K562 (cell line): ENCODE measurements around the gene SP6. TPM values are rescaled to one million over a fixed set of nuclear protein-coding genes. Genes with fewer than 3 reads are reported as not detected.
A peak's percentile ranks its signal among the peaks of the same experiment; 100 is the strongest.

ENCODE experiments used
- ARID1B ChIP-seq: fragments of 450-650 bp; IDR thresholded peaks from 2 replicates; pipeline ENCODE4 v1.6.1; 2016; ENCODE audit warnings: antibody characterized with exemption, mild to moderate bottlenecking, inconsistent platforms
- BCOR ChIP-seq: fragments of 450-650 bp; IDR thresholded peaks from 2 replicates; pipeline ENCODE4 v1.6.1; 2016
- CXXC5 ChIP-seq: fragments of 250-450 bp; sonication (Bioruptor Pico); IDR thresholded peaks from 2 replicates; pipeline ENCODE4 v1.8.0; 2022; ENCODE audit warnings: inconsistent platforms, mild to moderate bottlenecking, moderate library complexity
- E2F3 ChIP-seq: fragments of 250-450 bp; sonication (Bioruptor Pico); IDR thresholded peaks from 2 replicates; pipeline ENCODE4 v1.4.0; 2020; ENCODE audit warnings: mild to moderate bottlenecking
- ELF4 ChIP-seq: fragments of 450-650 bp; formaldehyde crosslinking; IDR thresholded peaks from 2 replicates; pipeline ENCODE4 v1.4.0; 2022; ENCODE audit warnings: missing genetic modification characterization
- ESRRB ChIP-seq: fragments of 250-450 bp; sonication (Bioruptor Pico); IDR thresholded peaks from 2 replicates; pipeline ENCODE4 v1.5.0; 2020; ENCODE audit warnings: mild to moderate bottlenecking, moderate library complexity, borderline replicate concordance
- NR2C2 ChIP-seq, 2 experiments: fragments of 200-800 bp in 1 of 2; sonication (Bioruptor generic) in 1 of 2; sonication (generic) in 1 of 2; formaldehyde crosslinking in 1 of 2; IDR thresholded peaks; 2 replicates each; pipeline versions ENCODE4 v1.6.1 to v1.8.0; 2016 to 2022; ENCODE audit warnings: mild to moderate bottlenecking in 1 of 2, missing compliant biosample characterization in 1 of 2, missing genetic modification characterization in 1 of 2, missing genetic modification reagents in 1 of 2
- PHF20 ChIP-seq: fragments of 450-650 bp; IDR thresholded peaks from 2 replicates; pipeline ENCODE4 v1.6.1; 2018; ENCODE audit not compliant: partially characterized antibody
- SLC30A9 ChIP-seq: fragments of 250-450 bp; sonication (Bioruptor Pico); IDR thresholded peaks from 2 replicates; pipeline ENCODE4 v1.8.0; 2022; ENCODE audit warnings: mild to moderate bottlenecking, moderate library complexity
- ZNF140 ChIP-seq: fragments of 250-450 bp; sonication (Bioruptor Pico); IDR thresholded peaks from 2 replicates; pipeline ENCODE4 v1.8.0; 2021; ENCODE audit warnings: moderate library complexity, mild to moderate bottlenecking, inconsistent platforms
- ZNF696 ChIP-seq: fragments of 250-450 bp; sonication (Bioruptor Pico); conservative IDR thresholded peaks from 2 replicates; pipeline ENCODE4 v1.4.0; 2020; ENCODE audit warnings: mild to moderate bottlenecking, moderate library complexity
- polyA plus RNA-seq, 8 experiments: library from polyadenylated mRNA; depleted of rRNA in 4 of 8; stranded (reverse) in 5 of 8; unstranded in 3 of 8; fragments of >200 nt; fragmentation: Nextera tagmentation in 2 of 8; fragmentation: Illumina TruSeq in 1 of 8; extraction: Ambion mirVana in 2 of 8; extraction: Trizol in 1 of 8; gene quantifications; 2 replicates each; pipeline versions ENCODE4 v1.2.1 to v1.2.3, GENCODE V29; 2011 to 2014; ENCODE audit warnings: inconsistent platforms in 1 of 8, missing spikeins in 1 of 8
- total RNA-seq, 7 experiments: library from RNA; depleted of rRNA in 6 of 7; stranded (reverse); fragments of >200 nt in 6 of 7; fragmentation: Illumina TruSeq in 2 of 7; extraction: Trizol in 2 of 7; gene quantifications; 2 replicates each; pipeline versions ENCODE4 v1.2.1 to v1.2.3, GENCODE V29; 2011 to 2021; ENCODE audit warnings: low replicate concordance in 1 of 7
- TF ChIP-seq, protein P1 (sequence below): fragments of 450-650 bp; IDR thresholded peaks from 2 replicates; pipeline ENCODE4 v1.6.1; 2018; ENCODE audit not compliant: partially characterized antibody
- TF ChIP-seq, protein P2 (sequence below): IDR thresholded peaks from 2 replicates; pipeline ENCODE4 v1.6.1; 2012; ENCODE audit warnings: low read depth, low read length, improper control_type of control experiment, borderline replicate concordance
- TF ChIP-seq, protein P3 (sequence below): fragments of 200-800 bp; sonication (Bioruptor generic); IDR thresholded peaks from 2 replicates; pipeline ENCODE4 v1.6.1; 2016; ENCODE audit warnings: missing genetic modification characterization, missing compliant biosample characterization
- TF ChIP-seq, protein P4 (sequence below): fragments of 450-650 bp; conservative IDR thresholded peaks from 2 replicates; pipeline ENCODE4 v1.6.1; 2016; ENCODE audit warnings: missing genetic modification characterization, low read depth, mild to moderate bottlenecking, control low read depth, missing compliant biosample characterization

Gene SP6
- total and polyA plus RNA-seq, 9 of the 15 experiments (the other 6 are each of a cell fraction or from before 2014, with no cell fraction given): 0.11 to 7.9 (median 2.2) TPM

DNA sequence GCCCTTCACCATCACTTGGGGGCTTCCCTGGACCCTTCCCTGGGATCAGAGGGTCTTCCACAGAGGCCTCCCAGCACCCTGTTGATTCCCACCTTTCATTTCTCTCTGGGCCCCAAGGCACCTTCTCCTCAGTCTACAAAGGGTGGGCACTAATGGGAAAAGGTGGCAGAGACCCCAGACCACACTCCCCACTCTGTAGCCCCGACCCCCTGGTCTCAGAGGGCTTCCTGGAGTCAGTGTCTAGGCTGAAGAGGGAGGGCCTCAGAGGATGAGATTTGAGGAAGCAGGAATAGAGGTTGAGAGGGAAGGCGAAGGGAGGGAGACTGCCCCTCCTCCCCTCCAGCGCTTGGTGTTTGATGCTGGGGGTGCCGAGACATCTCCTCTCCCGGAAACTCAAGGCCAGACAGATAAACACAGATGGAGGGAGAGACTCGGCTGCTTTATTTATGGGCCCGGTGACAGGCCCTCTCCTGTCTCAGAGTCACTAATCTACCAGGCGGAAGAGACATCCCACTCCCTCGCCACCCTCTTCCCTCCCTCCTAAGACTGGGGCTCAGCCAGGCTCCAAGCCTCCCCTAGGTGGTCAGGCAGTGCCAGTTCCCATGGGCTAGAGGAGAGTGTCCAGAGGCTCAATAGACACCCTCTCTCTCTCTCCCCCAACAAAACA is 26.5 kb upstream of the SP6 start (continued):
- TF ChIP-seq, protein P1, sequence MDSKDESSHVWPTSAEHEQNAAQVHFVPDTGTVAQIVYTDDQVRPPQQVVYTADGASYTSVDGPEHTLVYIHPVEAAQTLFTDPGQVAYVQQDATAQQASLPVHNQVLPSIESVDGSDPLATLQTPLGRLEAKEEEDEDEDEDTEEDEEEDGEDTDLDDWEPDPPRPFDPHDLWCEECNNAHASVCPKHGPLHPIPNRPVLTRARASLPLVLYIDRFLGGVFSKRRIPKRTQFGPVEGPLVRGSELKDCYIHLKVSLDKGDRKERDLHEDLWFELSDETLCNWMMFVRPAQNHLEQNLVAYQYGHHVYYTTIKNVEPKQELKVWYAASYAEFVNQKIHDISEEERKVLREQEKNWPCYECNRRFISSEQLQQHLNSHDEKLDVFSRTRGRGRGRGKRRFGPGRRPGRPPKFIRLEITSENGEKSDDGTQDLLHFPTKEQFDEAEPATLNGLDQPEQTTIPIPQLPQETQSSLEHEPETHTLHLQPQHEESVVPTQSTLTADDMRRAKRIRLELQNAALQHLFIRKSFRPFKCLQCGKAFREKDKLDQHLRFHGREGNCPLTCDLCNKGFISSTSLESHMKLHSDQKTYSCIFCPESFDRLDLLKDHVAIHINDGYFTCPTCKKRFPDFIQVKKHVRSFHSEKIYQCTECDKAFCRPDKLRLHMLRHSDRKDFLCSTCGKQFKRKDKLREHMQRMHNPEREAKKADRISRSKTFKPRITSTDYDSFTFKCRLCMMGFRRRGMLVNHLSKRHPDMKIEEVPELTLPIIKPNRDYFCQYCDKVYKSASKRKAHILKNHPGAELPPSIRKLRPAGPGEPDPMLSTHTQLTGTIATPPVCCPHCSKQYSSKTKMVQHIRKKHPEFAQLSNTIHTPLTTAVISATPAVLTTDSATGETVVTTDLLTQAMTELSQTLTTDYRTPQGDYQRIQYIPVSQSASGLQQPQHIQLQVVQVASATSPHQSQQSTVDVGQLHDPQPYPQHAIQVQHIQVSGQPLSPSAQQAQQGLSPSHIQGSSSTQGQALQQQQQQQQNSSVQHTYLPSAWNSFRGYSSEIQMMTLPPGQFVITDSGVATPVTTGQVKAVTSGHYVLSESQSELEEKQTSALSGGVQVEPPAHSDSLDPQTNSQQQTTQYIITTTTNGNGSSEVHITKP: peak; percentile 58
- TF ChIP-seq, protein P2, sequence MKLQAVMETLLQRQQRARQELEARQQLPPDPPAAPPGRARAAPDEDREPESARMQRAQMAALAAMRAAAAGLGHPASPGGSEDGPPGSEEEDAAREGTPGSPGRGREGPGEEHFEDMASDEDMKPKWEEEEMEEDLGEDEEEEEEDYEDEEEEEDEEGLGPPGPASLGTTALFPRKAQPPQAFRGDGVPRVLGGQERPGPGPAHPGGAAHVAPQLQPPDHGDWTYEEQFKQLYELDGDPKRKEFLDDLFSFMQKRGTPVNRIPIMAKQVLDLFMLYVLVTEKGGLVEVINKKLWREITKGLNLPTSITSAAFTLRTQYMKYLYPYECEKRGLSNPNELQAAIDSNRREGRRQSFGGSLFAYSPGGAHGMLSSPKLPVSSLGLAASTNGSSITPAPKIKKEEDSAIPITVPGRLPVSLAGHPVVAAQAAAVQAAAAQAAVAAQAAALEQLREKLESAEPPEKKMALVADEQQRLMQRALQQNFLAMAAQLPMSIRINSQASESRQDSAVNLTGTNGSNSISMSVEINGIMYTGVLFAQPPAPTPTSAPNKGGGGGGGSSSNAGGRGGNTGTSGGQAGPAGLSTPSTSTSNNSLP: 0 out of 2 replicates have a peak, but pooled peaks have one; percentile 42
- TF ChIP-seq ARID1B (peak; percentile 89), SLC30A9 (CRISPR knock-in tag) (no peak), BCOR (peak; percentile 90), ZNF696 (no peak), PHF20 (no peak), ZNF140 (CRISPR knock-in tag) (no peak), E2F3 (CRISPR knock-in tag) (no peak), CXXC5 (CRISPR knock-in tag) (peak; percentile 77), NR2C2 (CRISPR knock-in tag; IDR thresholded peaks at IDR 0.05) (no peak), NR2C2 (tag; IDR thresholded peaks at IDR 0.05) (no peak), ESRRB (CRISPR knock-in tag) (no peak), ELF4 (CRISPR knock-in tag) (no peak; the same call in 1 of the 2 replicates)
- TF ChIP-seq, protein P3, sequence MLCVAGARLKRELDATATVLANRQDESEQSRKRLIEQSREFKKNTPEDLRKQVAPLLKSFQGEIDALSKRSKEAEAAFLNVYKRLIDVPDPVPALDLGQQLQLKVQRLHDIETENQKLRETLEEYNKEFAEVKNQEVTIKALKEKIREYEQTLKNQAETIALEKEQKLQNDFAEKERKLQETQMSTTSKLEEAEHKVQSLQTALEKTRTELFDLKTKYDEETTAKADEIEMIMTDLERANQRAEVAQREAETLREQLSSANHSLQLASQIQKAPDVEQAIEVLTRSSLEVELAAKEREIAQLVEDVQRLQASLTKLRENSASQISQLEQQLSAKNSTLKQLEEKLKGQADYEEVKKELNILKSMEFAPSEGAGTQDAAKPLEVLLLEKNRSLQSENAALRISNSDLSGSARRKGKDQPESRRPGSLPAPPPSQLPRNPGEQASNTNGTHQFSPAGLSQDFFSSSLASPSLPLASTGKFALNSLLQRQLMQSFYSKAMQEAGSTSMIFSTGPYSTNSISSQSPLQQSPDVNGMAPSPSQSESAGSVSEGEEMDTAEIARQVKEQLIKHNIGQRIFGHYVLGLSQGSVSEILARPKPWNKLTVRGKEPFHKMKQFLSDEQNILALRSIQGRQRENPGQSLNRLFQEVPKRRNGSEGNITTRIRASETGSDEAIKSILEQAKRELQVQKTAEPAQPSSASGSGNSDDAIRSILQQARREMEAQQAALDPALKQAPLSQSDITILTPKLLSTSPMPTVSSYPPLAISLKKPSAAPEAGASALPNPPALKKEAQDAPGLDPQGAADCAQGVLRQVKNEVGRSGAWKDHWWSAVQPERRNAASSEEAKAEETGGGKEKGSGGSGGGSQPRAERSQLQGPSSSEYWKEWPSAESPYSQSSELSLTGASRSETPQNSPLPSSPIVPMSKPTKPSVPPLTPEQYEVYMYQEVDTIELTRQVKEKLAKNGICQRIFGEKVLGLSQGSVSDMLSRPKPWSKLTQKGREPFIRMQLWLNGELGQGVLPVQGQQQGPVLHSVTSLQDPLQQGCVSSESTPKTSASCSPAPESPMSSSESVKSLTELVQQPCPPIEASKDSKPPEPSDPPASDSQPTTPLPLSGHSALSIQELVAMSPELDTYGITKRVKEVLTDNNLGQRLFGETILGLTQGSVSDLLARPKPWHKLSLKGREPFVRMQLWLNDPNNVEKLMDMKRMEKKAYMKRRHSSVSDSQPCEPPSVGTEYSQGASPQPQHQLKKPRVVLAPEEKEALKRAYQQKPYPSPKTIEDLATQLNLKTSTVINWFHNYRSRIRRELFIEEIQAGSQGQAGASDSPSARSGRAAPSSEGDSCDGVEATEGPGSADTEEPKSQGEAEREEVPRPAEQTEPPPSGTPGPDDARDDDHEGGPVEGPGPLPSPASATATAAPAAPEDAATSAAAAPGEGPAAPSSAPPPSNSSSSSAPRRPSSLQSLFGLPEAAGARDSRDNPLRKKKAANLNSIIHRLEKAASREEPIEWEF: no peak
- TF ChIP-seq, protein P4, sequence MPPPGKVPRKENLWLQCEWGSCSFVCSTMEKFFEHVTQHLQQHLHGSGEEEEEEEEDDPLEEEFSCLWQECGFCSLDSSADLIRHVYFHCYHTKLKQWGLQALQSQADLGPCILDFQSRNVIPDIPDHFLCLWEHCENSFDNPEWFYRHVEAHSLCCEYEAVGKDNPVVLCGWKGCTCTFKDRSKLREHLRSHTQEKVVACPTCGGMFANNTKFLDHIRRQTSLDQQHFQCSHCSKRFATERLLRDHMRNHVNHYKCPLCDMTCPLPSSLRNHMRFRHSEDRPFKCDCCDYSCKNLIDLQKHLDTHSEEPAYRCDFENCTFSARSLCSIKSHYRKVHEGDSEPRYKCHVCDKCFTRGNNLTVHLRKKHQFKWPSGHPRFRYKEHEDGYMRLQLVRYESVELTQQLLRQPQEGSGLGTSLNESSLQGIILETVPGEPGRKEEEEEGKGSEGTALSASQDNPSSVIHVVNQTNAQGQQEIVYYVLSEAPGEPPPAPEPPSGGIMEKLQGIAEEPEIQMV (tag): no peak
